Measurements from ENCODE around the gene LPCAT2. TPM values are rescaled to one million over a fixed set of nuclear protein-coding genes. Genes with fewer than 3 reads are reported as not detected.

Gene LPCAT2
- total RNA-seq, 1 donor from 2014 or later, result 1.6 TPM

Other genes starting within 250 kb of the LPCAT2 start
- gene IRX6, start 184.9 kb upstream of the LPCAT2 start, total RNA-seq, result not detected
- 5.4 TPM for gene MMP2, start 29.9 kb upstream of the LPCAT2 start, total RNA-seq
- not detected for gene CAPNS2, start 57.6 kb downstream of the LPCAT2 start, total RNA-seq
- gene SLC6A2, start 146.9 kb downstream of the LPCAT2 start, total RNA-seq, result not detected